ENCODE measurements around the gene DUS1L.

Gene DUS1L

GRCh38 chr17:82013772-82014321 lies 51.8 kb downstream of the DUS1L start:
- no peak for DNase-seq (ENCODE audit: low spot score)
- no peak for TF ChIP-seq CTCF (IDR thresholded peaks at IDR 0.05; ENCODE audit: extremely low read depth, insufficient read depth, missing control alignments)
- in situ Hi-C loops (cut with MboI; ENCODE audit: low pct_unique_long_range_greater_than_20kb, low sequenced_read_pairs, unreplicated experiment), result no loop called here

DNA sequence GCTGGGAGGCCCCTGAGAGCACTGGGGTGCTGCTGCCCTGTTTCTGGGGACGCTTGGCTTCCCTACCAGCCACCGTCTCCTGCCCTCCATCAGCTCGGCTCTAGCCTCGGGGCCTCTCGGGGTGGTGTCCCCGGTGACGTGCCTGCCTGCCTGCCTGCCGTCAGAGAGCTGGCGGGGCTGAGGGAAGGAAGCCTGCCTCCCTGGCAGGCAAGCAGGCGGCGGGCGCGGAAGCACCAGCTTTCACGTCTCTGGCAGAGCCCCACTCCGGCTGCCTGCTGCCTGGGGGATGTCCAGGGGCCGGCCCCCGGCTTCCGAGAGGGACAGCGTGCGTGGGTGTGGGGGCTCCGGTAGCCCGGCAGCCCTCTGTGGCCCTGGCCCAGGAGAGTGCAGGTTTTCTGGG lies 52.3 kb downstream of the DUS1L start:
- no peak for TF ChIP-seq CTCF (IDR thresholded peaks at IDR 0.05; ENCODE audit: extremely low read depth, insufficient read depth, missing control alignments)
- DNase-seq (ENCODE audit: low spot score), result no peak
- in situ Hi-C loops (cut with MboI; ENCODE audit: low pct_unique_long_range_greater_than_20kb, low sequenced_read_pairs, unreplicated experiment), result no loop called here

DNA sequence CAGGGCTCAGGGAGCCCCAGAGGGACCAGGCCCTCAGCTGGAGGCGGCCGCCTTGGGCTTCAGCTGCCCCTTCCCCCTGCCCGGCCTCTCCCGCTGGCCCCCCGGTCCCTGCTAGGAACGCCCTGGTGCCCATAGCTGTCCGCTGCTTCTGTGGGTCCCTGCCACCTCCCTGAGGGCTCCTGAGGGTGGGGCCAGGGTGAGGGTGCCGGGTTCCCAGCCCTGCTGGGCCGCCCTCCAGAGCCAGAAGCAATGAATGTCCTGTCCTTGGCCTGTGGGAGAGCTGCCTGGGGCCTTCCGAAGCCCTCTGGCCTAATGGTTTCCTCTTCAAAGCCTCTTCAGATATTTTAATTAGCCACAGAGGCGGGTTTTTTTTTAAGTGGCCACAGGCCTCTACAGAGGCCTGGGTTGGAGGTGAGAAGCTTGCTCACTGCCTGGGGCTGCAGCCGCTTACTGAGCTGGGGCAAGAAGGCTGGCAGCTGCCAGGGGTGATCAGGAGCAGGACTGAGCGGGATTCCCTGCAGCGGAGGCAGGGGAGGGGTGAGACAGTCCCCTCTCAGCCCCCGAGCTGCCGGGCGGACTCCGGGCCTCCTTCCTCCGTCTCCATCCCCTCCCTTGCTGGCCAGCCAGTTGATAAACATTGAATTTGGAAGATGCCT lies 52.8 kb downstream of the DUS1L start:
- in situ Hi-C loops (cut with MboI; ENCODE audit: low pct_unique_long_range_greater_than_20kb, low sequenced_read_pairs, unreplicated experiment), result no loop called here
- DNase-seq (ENCODE audit: low spot score), result no peak
- no peak for TF ChIP-seq CTCF (IDR thresholded peaks at IDR 0.05; ENCODE audit: extremely low read depth, insufficient read depth, missing control alignments)

DNA sequence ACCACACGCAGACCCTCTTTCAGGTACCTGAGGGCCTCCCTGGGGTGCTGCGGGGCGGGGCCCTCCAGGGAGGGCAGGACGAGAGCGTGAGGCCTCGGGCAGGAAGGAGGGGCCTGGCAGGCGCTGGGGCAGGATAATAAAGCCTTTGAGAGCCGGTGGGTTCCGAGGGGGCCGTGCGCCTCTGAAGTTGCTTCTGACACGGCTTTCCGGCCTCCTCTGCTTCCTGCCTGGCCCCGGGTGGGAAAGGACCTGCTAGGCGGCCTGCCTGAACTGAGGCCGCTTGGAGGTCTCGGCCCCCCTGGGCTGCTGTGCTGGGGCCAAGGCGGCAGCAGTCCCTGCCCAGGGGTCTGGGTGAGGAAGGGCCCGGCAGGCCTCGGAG lies 53.4 kb downstream of the DUS1L start:
- no peak for DNase-seq (ENCODE audit: low spot score)
- in situ Hi-C loops (cut with MboI; ENCODE audit: low pct_unique_long_range_greater_than_20kb, low sequenced_read_pairs, unreplicated experiment), result no loop called here
- no peak for TF ChIP-seq CTCF (IDR thresholded peaks at IDR 0.05; ENCODE audit: extremely low read depth, insufficient read depth, missing control alignments)

DNA sequence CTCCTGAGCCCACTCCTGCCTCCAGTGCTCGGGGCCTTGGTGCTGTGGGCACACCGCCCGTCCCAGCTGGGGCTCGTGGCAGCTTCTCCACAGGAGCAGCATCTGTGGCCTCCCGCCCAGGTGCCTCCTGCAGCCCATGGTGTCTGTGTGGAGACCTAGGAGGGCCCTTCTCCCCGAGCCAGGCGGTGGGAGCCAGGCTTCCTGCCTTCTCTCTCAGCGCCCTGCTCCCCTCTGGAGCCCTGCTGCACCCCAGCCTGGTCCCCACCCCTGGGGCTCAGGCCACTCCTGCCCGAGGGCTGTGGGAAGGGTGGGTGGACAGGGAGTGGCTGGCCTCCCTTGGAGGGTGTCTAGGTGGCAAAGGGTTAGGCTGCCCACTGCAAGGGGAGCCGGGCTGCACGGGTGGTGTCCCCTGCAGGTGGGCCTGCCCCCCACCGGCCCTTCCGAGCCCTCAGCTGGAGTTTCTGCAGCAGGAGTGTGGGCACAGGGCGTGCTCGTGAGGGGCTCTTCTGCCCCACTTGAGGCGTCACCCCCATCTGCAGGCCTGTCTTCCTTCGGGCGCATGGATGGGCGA lies 53.9 kb downstream of the DUS1L start:
- in situ Hi-C loops (cut with MboI; ENCODE audit: low pct_unique_long_range_greater_than_20kb, low sequenced_read_pairs, unreplicated experiment), result no loop called here

More for the DNA sequence above, 53.9 kb downstream of the DUS1L start:
- no peak for DNase-seq (ENCODE audit: low spot score)
- TF ChIP-seq CTCF (IDR thresholded peaks at IDR 0.05; ENCODE audit: extremely low read depth, insufficient read depth, missing control alignments), result no peak

All from GM13977 (cell line).